Thyroid gland (tissue), 4 donors: ENCODE data around the gene VSTM2B. TPM values are rescaled to one million over a fixed set of nuclear protein-coding genes. Genes with fewer than 3 reads are reported as not detected.
A peak's percentile ranks its signal among the peaks of the same experiment; 100 is the strongest.

Experiments
- DNase-seq, 2 donors: peaks; one replicate each; pipeline ENCODE4 v3.0.0-alpha.2; 2019
- H3K27ac ChIP-seq, 3 donors: fragments of 200-600 bp; sonication (generic); 1 replicate in 2 of 3; 2 replicates in 1 of 3; pipeline ENCODE4 v1.5.1; 2016 to 2019; ENCODE audit warnings: mild to moderate bottlenecking in 1 of 3, moderate library complexity in 1 of 3
- H3K27me3 ChIP-seq: fragments of 200-600 bp; sonication (generic); one replicate; pipeline ENCODE4 v1.5.1; 2019
- H3K36me3 ChIP-seq, 2 donors: fragments of 200-600 bp; sonication (generic); one replicate each; pipeline ENCODE4 v1.5.1; 2016 to 2019
- H3K4me1 ChIP-seq, 2 donors: fragments of 200-600 bp; sonication (generic); one replicate each; pipeline ENCODE4 v1.5.1; 2017 to 2019
- H3K4me3 ChIP-seq, 3 donors: fragments of 200-600 bp; sonication (generic); replicated peaks in 1 of 3; 1 replicate in 2 of 3; 2 replicates in 1 of 3; pipeline ENCODE4 v1.5.1; 2016; ENCODE audit warnings: mild to moderate bottlenecking in 1 of 3
- H3K9me3 ChIP-seq: fragments of 200-600 bp; sonication (generic); one replicate; pipeline ENCODE4 v1.5.1; 2017
- POLR2A ChIP-seq, 2 donors: fragments of 450-650 bp; IDR thresholded peaks; one replicate each; pipeline ENCODE4 v1.6.1; 2017; ENCODE audit warnings: antibody characterized with exemption in 2 of 2, mild to moderate bottlenecking in 2 of 2, moderate library complexity in 1 of 2
- WGBS, 2 donors: methylation state at CpG; one replicate each; pipeline ENCODE4 v1.1.5; 2017; 5-methylcytosine and 5-hydroxymethylcytosine counted together
- intact Hi-C: fragments of 100-400 bp; cut with DNase I; formaldehyde crosslinking; loops from one replicate; pipeline ENCODE4 v1.15.1; 2023
- total RNA-seq, 4 donors: library from RNA; depleted of rRNA; stranded (reverse); fragments of >200 nt; gene quantifications; one replicate each; pipeline ENCODE4 v1.2.3, GENCODE V29; 2016
- TF ChIP-seq, protein P1 (sequence below), 6 experiments: fragments of 200-600 bp in 3 of 6; fragments of 450-650 bp in 3 of 6; sonication (generic) in 3 of 6; IDR thresholded peaks; one replicate each; pipeline ENCODE4 v1.5.1; 2016 to 2019; ENCODE audit warnings: antibody characterized with exemption in 6 of 6, mild to moderate bottlenecking in 2 of 6, inconsistent platforms in 1 of 6, moderate library complexity in 1 of 6

VSTM2B gene
- total RNA-seq, 4 donors from 2014 or later: not detected

DNA sequence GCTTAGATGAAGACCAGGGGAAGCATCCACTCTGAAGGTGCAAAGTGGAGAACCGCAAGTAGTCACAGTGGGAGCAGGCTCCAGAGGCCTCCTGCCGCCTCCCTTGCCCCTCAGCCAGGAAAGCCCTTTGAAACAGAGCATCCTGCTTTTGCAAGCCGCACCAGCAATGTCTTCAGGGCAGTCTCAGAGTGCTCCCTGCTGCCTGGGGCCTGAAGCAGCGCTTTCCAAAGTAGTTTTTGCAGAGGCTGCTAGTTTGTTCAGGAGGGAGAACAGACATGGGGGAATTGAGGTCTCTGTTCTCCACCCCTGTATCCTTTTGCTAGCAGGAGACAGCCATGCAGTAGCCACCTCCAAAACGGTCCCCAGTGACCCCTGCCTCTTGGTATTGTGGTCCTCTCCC lies 64.5 kb downstream of the VSTM2B start:
- no peaks in the 10 kb centered on the region for H3K36me3 ChIP-seq
- 33 to 37% methylated on average over 5 of the region's 5 CpGs for WGBS, 2 donors
- no peak for DNase-seq
- no peak overlapping the region for H3K4me3 ChIP-seq
- TF ChIP-seq, protein P1, sequence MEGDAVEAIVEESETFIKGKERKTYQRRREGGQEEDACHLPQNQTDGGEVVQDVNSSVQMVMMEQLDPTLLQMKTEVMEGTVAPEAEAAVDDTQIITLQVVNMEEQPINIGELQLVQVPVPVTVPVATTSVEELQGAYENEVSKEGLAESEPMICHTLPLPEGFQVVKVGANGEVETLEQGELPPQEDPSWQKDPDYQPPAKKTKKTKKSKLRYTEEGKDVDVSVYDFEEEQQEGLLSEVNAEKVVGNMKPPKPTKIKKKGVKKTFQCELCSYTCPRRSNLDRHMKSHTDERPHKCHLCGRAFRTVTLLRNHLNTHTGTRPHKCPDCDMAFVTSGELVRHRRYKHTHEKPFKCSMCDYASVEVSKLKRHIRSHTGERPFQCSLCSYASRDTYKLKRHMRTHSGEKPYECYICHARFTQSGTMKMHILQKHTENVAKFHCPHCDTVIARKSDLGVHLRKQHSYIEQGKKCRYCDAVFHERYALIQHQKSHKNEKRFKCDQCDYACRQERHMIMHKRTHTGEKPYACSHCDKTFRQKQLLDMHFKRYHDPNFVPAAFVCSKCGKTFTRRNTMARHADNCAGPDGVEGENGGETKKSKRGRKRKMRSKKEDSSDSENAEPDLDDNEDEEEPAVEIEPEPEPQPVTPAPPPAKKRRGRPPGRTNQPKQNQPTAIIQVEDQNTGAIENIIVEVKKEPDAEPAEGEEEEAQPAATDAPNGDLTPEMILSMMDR (IDR thresholded peaks at IDR 0.05): no peak
- TF ChIP-seq POLR2A (IDR thresholded peaks at IDR 0.05): no peak
- H3K27me3 ChIP-seq: no peaks in the 10 kb centered on the region
- H3K9me3 ChIP-seq: no peaks in the 10 kb centered on the region
- no peak overlapping the region for H3K27ac ChIP-seq
- no peaks in the 10 kb centered on the region for H3K4me1 ChIP-seq
- intact Hi-C loops: no loop called here

DNA sequence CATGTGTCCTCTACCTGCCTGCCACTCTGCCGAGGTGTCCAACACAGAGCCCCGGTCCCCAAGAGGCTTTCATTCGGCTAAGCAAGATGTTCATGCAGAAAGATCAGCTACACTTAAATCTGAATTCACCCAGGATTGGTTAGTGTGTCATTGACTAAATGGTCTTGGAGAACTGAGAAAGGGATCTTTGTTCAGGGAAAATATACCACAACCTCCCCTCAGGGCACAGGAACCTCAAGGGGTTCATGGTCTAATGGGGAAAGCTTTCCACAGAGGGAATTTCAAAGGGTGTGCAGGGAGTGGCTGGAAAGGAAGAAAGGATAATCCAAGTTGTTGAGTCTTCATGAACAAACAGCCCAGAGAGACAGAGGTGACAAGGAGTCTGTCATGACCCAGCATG lies 65.9 kb downstream of the VSTM2B start:
- H3K9me3 ChIP-seq: no peaks in the 10 kb centered on the region
- intact Hi-C loops: no loop called here
- no peak overlapping the region for H3K27ac ChIP-seq
- no peaks in the 10 kb centered on the region for H3K27me3 ChIP-seq
- no peak for TF ChIP-seq POLR2A (IDR thresholded peaks at IDR 0.05)
- TF ChIP-seq, protein P1 (IDR thresholded peaks at IDR 0.05): no peak
- H3K4me1 ChIP-seq: peaks cover 0 to 10% of the 10 kb centered on the region in 2 donors
- no peak for DNase-seq
- H3K4me3 ChIP-seq: no peak overlapping the region
- 71 to 90% methylated on average over 3 of the region's 3 CpGs for WGBS, 2 donors
- no peaks in the 10 kb centered on the region for H3K36me3 ChIP-seq

DNA sequence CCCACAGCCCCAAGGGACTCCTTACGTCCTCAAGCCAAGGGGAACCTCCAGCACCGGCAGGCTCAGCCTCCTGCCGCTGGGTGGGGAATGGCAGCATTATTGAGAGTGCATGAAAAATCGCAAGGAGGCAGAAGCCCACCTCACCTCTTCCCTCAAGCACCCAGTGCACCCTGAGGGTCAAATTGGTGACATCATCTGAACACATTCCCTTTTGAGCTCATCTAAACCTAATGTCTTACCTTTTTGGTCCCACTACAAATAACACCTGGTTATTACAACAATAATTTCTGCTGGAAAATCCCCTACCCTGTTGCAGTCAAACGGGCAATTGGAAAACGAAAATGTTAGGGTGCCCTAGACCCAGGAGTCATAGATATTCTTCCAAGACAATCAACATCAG lies 68.1 kb downstream of the VSTM2B start:
- no peaks in the 10 kb centered on the region for H3K36me3 ChIP-seq
- H3K4me3 ChIP-seq: no peak overlapping the region
- TF ChIP-seq, protein P1 (IDR thresholded peaks at IDR 0.05): no peak
- no peak for TF ChIP-seq POLR2A (IDR thresholded peaks at IDR 0.05)
- no peak overlapping the region for H3K27ac ChIP-seq
- WGBS, 2 donors: 82 to 88% methylated on average over 6 of the region's 6 CpGs
- DNase-seq: no peak
- peaks cover 0 to 15% of the 10 kb centered on the region in 2 donors for H3K4me1 ChIP-seq
- H3K9me3 ChIP-seq: no peaks in the 10 kb centered on the region
- no peaks in the 10 kb centered on the region for H3K27me3 ChIP-seq
- intact Hi-C loops: no loop called here

DNA sequence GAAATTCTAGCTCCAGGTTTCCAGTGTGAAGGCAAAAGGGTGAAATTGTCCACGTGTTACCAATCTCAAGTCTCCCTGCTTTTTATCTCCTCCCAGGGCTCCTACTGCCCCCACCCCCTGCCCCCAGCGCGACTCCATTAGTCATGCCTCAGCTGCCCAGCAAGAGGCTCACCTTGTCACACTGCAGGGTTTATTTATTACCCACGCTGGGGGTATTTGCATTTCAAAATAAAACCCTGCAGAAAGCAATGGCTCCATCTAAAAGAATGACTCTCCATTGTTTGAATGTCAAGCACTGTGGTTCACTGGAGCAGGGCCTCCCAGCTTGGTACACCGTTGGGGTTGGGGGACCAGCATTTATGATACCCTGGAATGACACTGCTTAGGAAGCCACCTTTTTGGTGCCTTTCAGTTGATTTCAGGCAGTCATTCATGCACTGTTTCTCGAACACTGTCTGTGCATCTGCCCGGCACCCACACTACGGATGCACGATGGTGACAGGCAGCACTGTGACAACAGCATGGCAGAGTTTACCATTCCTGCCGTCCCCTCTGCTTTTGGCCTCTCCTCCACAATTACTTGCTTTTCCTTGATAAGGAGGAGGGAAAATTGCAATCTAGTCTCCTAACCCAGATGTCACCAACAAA lies 70.4 kb downstream of the VSTM2B start:
- 22 to 26% methylated on average over 10 of the region's 10 CpGs for WGBS, 2 donors
- H3K27me3 ChIP-seq: no peaks in the 10 kb centered on the region

DNA sequence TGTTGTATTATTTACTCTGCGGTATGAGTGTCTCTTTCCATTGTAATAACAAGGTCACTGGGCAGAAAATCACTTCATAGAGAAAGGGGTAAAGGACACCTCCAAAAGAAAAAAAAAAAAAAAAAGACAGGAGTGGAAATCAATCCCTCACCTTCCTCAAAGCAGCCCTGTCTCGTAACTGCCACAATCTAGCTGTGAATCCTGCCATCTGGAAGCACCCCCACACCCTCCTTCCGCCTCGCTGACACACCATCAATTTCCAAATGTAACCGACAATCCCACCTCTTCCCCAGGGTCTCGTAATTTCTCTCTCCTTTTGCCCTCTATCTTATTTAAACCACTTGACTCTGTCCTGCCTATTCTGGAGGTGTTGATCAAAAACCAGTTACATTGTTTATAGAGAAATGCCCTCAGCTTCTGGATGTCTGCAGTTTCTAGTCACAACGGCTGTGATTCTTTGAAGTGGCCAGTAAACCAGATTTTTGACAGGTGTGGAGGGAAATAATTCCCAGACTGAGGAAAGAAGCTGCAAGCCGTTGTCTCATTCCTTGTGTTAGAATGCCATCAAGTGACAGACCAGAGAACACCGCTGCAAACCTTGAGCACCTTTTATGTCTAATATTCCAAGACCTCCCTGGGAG lies 71.2 kb downstream of the VSTM2B start:
- Histone ChIP-seq H3K9me3 (no peaks in the 10 kb centered on the region), H3K27me3 (no peaks in the 10 kb centered on the region), H3K4me3 (no peak overlapping the region), H3K36me3 (no peaks in the 10 kb centered on the region), H3K4me1 (peaks cover 0 to 15% of the 10 kb centered on the region in 2 donors), H3K27ac (no peak overlapping the region)
- WGBS, 2 donors: 35 to 36% methylated on average over 9 of the region's 9 CpGs
- no peak for TF ChIP-seq POLR2A (IDR thresholded peaks at IDR 0.05)
- TF ChIP-seq, protein P1 (IDR thresholded peaks at IDR 0.05): peak in 3 of 6 experiments; percentile 14 to 22 (median 16)
- DNase-seq: no peak
- intact Hi-C loops: no loop called here

More for the DNA sequence above, 70.4 kb downstream of the VSTM2B start:
- Histone ChIP-seq H3K27ac (no peak overlapping the region), H3K4me1 (peaks cover 0 to 15% of the 10 kb centered on the region in 2 donors), H3K4me3 (no peak overlapping the region), H3K9me3 (no peaks in the 10 kb centered on the region), H3K36me3 (no peaks in the 10 kb centered on the region)
- peak; percentile 34 for DNase-seq
- intact Hi-C loops: no loop called here
- TF ChIP-seq POLR2A (IDR thresholded peaks at IDR 0.05): no peak
- TF ChIP-seq, protein P1 (IDR thresholded peaks at IDR 0.05): no peak
